HepG2 (cell line): ENCODE data around the gene MAFB. TPM values are rescaled to one million over a fixed set of nuclear protein-coding genes. Genes with fewer than 3 reads are reported as not detected.

Experiments
- ATAC-seq: fragments of 200-7000 bp; cut with Tn5 transposase; 3 replicates; pipeline ENCODE4 v1.9.1; 2020; ENCODE audit warnings: mild to moderate bottlenecking, moderate library complexity
- BruUV-seq: library from RNA; stranded (reverse); fragments of 400-500 nt; replicated peaks from 2 replicates; lab custom pipeline; 2021; lab: Mats Ljungman, UMichigan
- CTCF ChIA-PET: fragments of 300-600 bp; formaldehyde crosslinking; extraction: SDS; loops from one replicate; lab custom pipeline; 2021; ENCODE audit warnings: low total read pairs, inconsistent platforms, low intra/inter-chr PET ratio; lab: Yijun Ruan, JAX
- POLR2A ChIA-PET: fragments of 350-600 bp; sonication (Branson Sonifier 250); formaldehyde crosslinking; loops from one replicate; lab custom pipeline; 2020; ENCODE audit warnings: antibody characterized with exemption, inconsistent platforms; lab: Yijun Ruan, JAX
- DNase-seq: peaks from one replicate; pipeline ENCODE4 v3.0.0-alpha.2; 2015; ENCODE audit warnings: low spot score
- FAIRE-seq: peaks from 3 replicates; lab custom pipeline; 2011; peaks lifted over from hg19 to GRCh38; lab: Jason Lieb, UNC
- H2AFZ ChIP-seq: one replicate; pipeline ENCODE4 v1.6.1; 2011; ENCODE audit warnings: low read length, inconsistent platforms
- H3K27ac ChIP-seq: fragments of 300-600 bp; 3 replicates; pipeline ENCODE4 v1.8.0; 2011; ENCODE audit warnings: mixed run types, mild to moderate bottlenecking, mixed read lengths, low read length, inconsistent platforms; ENCODE audit not compliant: insufficient read depth; ENCODE audit errors: extremely low read length
- H3K27me3 ChIP-seq, 2 experiments: fragments of 200-600 bp in 1 of 2; 2 replicates in 1 of 2; 3 replicates in 1 of 2; pipeline versions ENCODE4 v1.6.0 to v1.8.0; 2011; ENCODE audit warnings: low read length in 2 of 2, mild to moderate bottlenecking in 2 of 2, moderate library complexity in 2 of 2, inconsistent platforms in 1 of 2; ENCODE audit not compliant: insufficient read depth in 2 of 2, control insufficient read depth in 1 of 2
- H3K36me3 ChIP-seq, 2 experiments: fragments of 200-600 bp in 1 of 2; replicated peaks in 1 of 2; 2 replicates in 1 of 2; 3 replicates in 1 of 2; pipeline versions ENCODE4 v1.5.1 to v1.8.0; 2011; ENCODE audit warnings: low read length in 2 of 2, inconsistent platforms in 1 of 2; ENCODE audit not compliant: insufficient read depth in 2 of 2, control insufficient read depth in 1 of 2
- H3K4me1 ChIP-seq: 2 replicates; pipeline ENCODE4 v1.5.1; 2012; ENCODE audit warnings: low read length, inconsistent platforms; ENCODE audit not compliant: insufficient read depth
- H3K4me2 ChIP-seq: 2 replicates; pipeline ENCODE4 v1.6.0; 2011; ENCODE audit warnings: low read depth, low read length, inconsistent platforms
- H3K4me3 ChIP-seq, 3 experiments: fragments of 200-600 bp in 1 of 3; sonication (generic), shearing (Covaris generic) in 1 of 3; replicated peaks in 1 of 3; 2 replicates each; pipeline ENCODE4 v1.5.1; 2011 to 2016; ENCODE audit warnings: low read length in 3 of 3, inconsistent platforms in 2 of 3, low read depth in 2 of 3, mild to moderate bottlenecking in 2 of 3, control low read depth in 1 of 3, mixed read lengths in 1 of 3; ENCODE audit not compliant: insufficient read depth in 1 of 3
- H3K79me2 ChIP-seq: one replicate; pipeline ENCODE4 v1.6.1; 2011; ENCODE audit warnings: low read length, inconsistent platforms; ENCODE audit not compliant: insufficient read depth
- H3K9ac ChIP-seq: 2 replicates; pipeline ENCODE4 v1.6.0; 2011; ENCODE audit warnings: mild to moderate bottlenecking, low read depth, low read length, inconsistent platforms; ENCODE audit not compliant: insufficient read depth
- H3K9me3 ChIP-seq: 2 replicates; pipeline ENCODE4 v1.5.1; 2012; ENCODE audit warnings: mild to moderate bottlenecking, low read length
- H4K20me1 ChIP-seq: 2 replicates; pipeline ENCODE4 v1.6.0; 2011; ENCODE audit warnings: inconsistent platforms, mild to moderate bottlenecking, low read length, moderate library complexity; ENCODE audit not compliant: insufficient read depth
- AGO2 ChIP-seq: fragments of 200-400 bp; formaldehyde crosslinking; optimal IDR thresholded peaks from 2 replicates; pipeline ENCODE3; 2017; ENCODE audit warnings: mild to moderate bottlenecking, low read depth, low read length, moderate library complexity
- AKNA ChIP-seq: sonication (generic); formaldehyde crosslinking; IDR thresholded peaks from 2 replicates; pipeline ENCODE4 v1.4.0; 2020; ENCODE audit warnings: missing genetic modification reagents, borderline replicate concordance
- ATF6 ChIP-seq: sonication (generic); formaldehyde crosslinking; conservative IDR thresholded peaks from 2 replicates; pipeline ENCODE4 v1.4.0; 2020; ENCODE audit warnings: missing genetic modification reagents
- ETV5 ChIP-seq: IDR thresholded peaks from 2 replicates; pipeline ENCODE4 v1.6.1; 2018; ENCODE audit warnings: missing biosample characterization, missing genetic modification reagents, inconsistent platforms, borderline replicate concordance
- FOXC1 ChIP-seq: sonication (generic); formaldehyde crosslinking; IDR thresholded peaks from 2 replicates; pipeline ENCODE4 v1.8.0; 2022; ENCODE audit warnings: mild to moderate bottlenecking, missing genetic modification reagents, borderline replicate concordance
- GATAD2A ChIP-seq: IDR thresholded peaks from 2 replicates; pipeline ENCODE4 v1.6.1; 2016
- KDM3A ChIP-seq: IDR thresholded peaks from 2 replicates; pipeline ENCODE4 v1.6.1; 2018; ENCODE audit warnings: low read depth, missing compliant biosample characterization
- NONO ChIP-seq, 2 experiments: fragments of 450-650 bp in 1 of 2; sonication (generic) in 1 of 2; formaldehyde crosslinking in 1 of 2; IDR thresholded peaks in 1 of 2; conservative IDR thresholded peaks in 1 of 2; 2 replicates each; pipeline versions ENCODE4 v1.6.1 to v1.8.0; 2017 to 2022; ENCODE audit warnings: mild to moderate bottlenecking in 1 of 2, missing genetic modification reagents in 1 of 2, moderate library complexity in 1 of 2
- SYNCRIP ChIP-seq: fragments of 200-400 bp; formaldehyde crosslinking; IDR thresholded peaks from 2 replicates; pipeline ENCODE4 v1.6.1; 2018; ENCODE audit warnings: mild to moderate bottlenecking, low read depth, low read length; ENCODE audit not compliant: insufficient read depth
- TRIM24 ChIP-seq: sonication (generic); formaldehyde crosslinking; IDR thresholded peaks from 2 replicates; pipeline ENCODE4 v1.8.0; 2022; ENCODE audit warnings: mild to moderate bottlenecking, missing genetic modification reagents
- ZFP90 ChIP-seq: sonication (generic); formaldehyde crosslinking; IDR thresholded peaks from 2 replicates; pipeline ENCODE4 v1.8.0; 2022; ENCODE audit warnings: missing genetic modification reagents, mild to moderate bottlenecking, inconsistent platforms, borderline replicate concordance
- ZNF343 ChIP-seq: sonication (generic); formaldehyde crosslinking; IDR thresholded peaks from 2 replicates; pipeline ENCODE4 v1.4.0; 2020; ENCODE audit warnings: mild to moderate bottlenecking, missing genetic modification reagents
- ZNF670 ChIP-seq: sonication (generic); formaldehyde crosslinking; IDR thresholded peaks from 2 replicates; pipeline ENCODE4 v1.8.0; 2022; ENCODE audit warnings: mild to moderate bottlenecking, missing genetic modification reagents, borderline replicate concordance
- ZNF672 ChIP-seq: sonication (generic); formaldehyde crosslinking; IDR thresholded peaks from 2 replicates; pipeline ENCODE4 v1.8.1; 2022; ENCODE audit warnings: missing genetic modification reagents
- ZNF83 ChIP-seq: sonication (generic); formaldehyde crosslinking; IDR thresholded peaks from 2 replicates; pipeline ENCODE4 v1.4.0; 2020; ENCODE audit warnings: missing genetic modification reagents, mild to moderate bottlenecking, borderline replicate concordance
- ZXDC ChIP-seq: sonication (generic); formaldehyde crosslinking; IDR thresholded peaks from 2 replicates; pipeline ENCODE4 v1.5.0; 2020; ENCODE audit warnings: mild to moderate bottlenecking, missing genetic modification reagents
- WGBS: methylation state at CpG from one replicate; pipeline ENCODE4 v1.1.6; 2017; ENCODE audit warnings: low lambda C conversion rate; 5-methylcytosine and 5-hydroxymethylcytosine counted together
- in situ Hi-C: cut with HindIII; loops from 2 replicates; pipeline ENCODE4 v1.10.0; 2017; ENCODE audit warnings: low pct_unique_long_range_greater_than_20kb; ENCODE audit not compliant: extremely low pct_ligation_motif_present
- intact Hi-C: fragments of 100-400 bp; cut with micrococcal nuclease; formaldehyde crosslinking; loops from one replicate; pipeline ENCODE4 v1.10.0; 2022; ENCODE audit not compliant: unreplicated experiment
- polyA plus RNA-seq, 8 experiments: library from polyadenylated mRNA; depleted of rRNA in 3 of 8; stranded (reverse) in 7 of 8; unstranded in 1 of 8; fragments of >200 nt; fragmentation: Illumina TruSeq in 4 of 8; extraction: Trizol in 4 of 8; gene quantifications; 2 replicates each; pipeline versions ENCODE4 v1.2.1 to v1.2.3, GENCODE V29; 2011 to 2016; ENCODE audit warnings: low read depth in 4 of 8, missing spikeins in 1 of 8, mixed read lengths in 1 of 8; ENCODE audit not compliant: insufficient read depth in 1 of 8
- total RNA-seq, 5 experiments: library from RNA; depleted of rRNA; stranded (reverse); fragments of >200 nt; fragmentation: Illumina TruSeq; extraction: Trizol; gene quantifications; 2 replicates each; pipeline ENCODE4 v1.2.3, GENCODE V29; 2016; ENCODE audit warnings: low read depth in 1 of 5

The MAFB gene
- total and polyA plus RNA-seq, 2 of the 13 experiments (the other 11 are each of a cell fraction or from before 2014, with no cell fraction given) = 0.08 to 0.11 TPM

GRCh38 chr20:40646361-40646760, 42.7 kb downstream of the MAFB start:
- POLR2A ChIA-PET = no interaction called here
- intact Hi-C loops (no loop called here), in situ Hi-C loops (no loop called here)
- Histone ChIP-seq H3K4me3 (no peak overlapping the region), H3K9ac (no peak overlapping the region), H4K20me1 (no peaks in the 10 kb centered on the region), H3K4me1 (peaks cover 9% of the 10 kb centered on the region; the same call in 1 of the 2 replicates), H3K27ac (no peak overlapping the region), H3K9me3 (no peaks in the 10 kb centered on the region), H2AFZ (no peak overlapping the region), H3K36me3 (no peaks in the 10 kb centered on the region), H3K27me3 (no peaks in the 10 kb centered on the region; a peak in 1 of 5 replicates), H3K4me2 (no peak overlapping the region), H3K79me2 (no peaks in the 10 kb centered on the region)
- ATAC-seq (no peak), FAIRE-seq (no peak), DNase-seq (no peak)
- CTCF ChIA-PET = no interaction called here
- WGBS = 37% methylated on average over 8 of the region's 8 CpGs
- no TSS peak for BruUV-seq
- TF ChIP-seq ZNF83 (CRISPR knock-in tag) = no peak
- TF ChIP-seq KDM3A (CRISPR knock-in tag) = no peak
- TF ChIP-seq NONO (IDR thresholded peaks at IDR 0.05) = no peak
- no peak for TF ChIP-seq NONO (CRISPR knock-in tag; conservative IDR thresholded peaks at IDR 0.05)
- no peak for TF ChIP-seq AKNA (CRISPR knock-in tag)
- TF ChIP-seq ZNF672 (CRISPR knock-in tag) = no peak
- TF ChIP-seq FOXC1 (CRISPR knock-in tag) = no peak
- TF ChIP-seq SYNCRIP = no peak
- TF ChIP-seq GATAD2A (CRISPR knock-in tag) = no peak
- TF ChIP-seq ZNF670 (CRISPR knock-in tag) = no peak
- TF ChIP-seq AGO2 = no peak
- no peak for TF ChIP-seq TRIM24
- TF ChIP-seq ETV5 (CRISPR knock-in tag) = no peak
- TF ChIP-seq ZFP90 (CRISPR knock-in tag) = no peak
- TF ChIP-seq ATF6 (CRISPR knock-in tag) = no peak
- TF ChIP-seq ZXDC = no peak
- TF ChIP-seq ZNF343 (CRISPR knock-in tag) = no peak
